ENCODE results near the gene PPM1J. TPM values are rescaled to one million over a fixed set of nuclear protein-coding genes. Genes with fewer than 3 reads are reported as not detected.

Gene PPM1J
- total RNA-seq, 5 donors from 2014 or later (not counting 1 experiment from before 2014, with no cell fraction given), result 0.15 to 0.77 (median 0.38) TPM

DNA sequence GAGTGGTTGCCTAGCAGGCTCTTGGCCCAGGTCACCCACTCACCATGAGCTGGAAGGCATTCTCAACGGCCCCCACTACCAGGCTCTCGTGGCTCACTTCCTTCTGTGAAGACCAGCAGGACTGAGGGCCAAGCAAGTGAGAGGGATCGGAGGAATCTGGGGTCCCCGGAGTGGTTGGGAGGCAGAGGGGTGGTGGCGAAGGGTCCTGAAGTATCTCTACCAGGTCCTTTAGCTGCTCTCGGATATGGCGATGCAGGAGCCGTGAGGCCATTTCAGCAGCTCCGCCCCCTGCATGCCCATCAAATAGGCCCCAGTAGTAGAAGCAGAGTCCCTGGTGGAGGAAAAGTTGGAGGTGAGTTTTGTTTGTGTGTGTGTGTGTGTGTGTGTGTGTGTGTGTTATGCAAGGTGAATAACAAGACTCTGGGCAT, 2.4 kb downstream of the PPM1J start:
- ChIA-PET POLR2A (no interaction called here), CTCF (interaction anchor here in 1 of 2 donors (0.6 kb wide), 2 partner anchors 90 to 143 kb away, joined by 3 to 4 read pairs; no protein-coding TSS in a partner anchor)
- no peak for ATAC-seq (replicated peaks in 1 of 4)
- H3K4me3 Mint-ChIP-seq, result no peak overlapping the region
- H3K9me3 Mint-ChIP-seq, result no peaks in the 10 kb centered on the region
- H3K27ac Mint-ChIP-seq, result no peak overlapping the region
- no peak overlapping the region for H3K4me3 ChIP-seq (ENCODE audit: control insufficient read depth in 1 of 2, extremely low read depth in 1 of 2, low read length in 1 of 2)
- DNase-seq, result no peak
- no peak overlapping the region for H3K27ac ChIP-seq (ENCODE audit: low read length)
- peaks cover 19 to 30% (median 22%) of the 10 kb centered on the region in 3 donors for H3K4me1 Mint-ChIP-seq
- WGBS (ENCODE audit: insufficient coverage), result 89% methylated on average over 8 of the region's 9 CpGs
- no peaks in the 10 kb centered on the region for H3K9me3 ChIP-seq
- peaks cover 0 to 28% of the 10 kb centered on the region in 2 experiments for H3K27me3 ChIP-seq (replicated peaks in 1 of 2; ENCODE audit: control insufficient read depth in 2 of 2, extremely low read depth in 1 of 2, insufficient read depth in 2 of 2, low read length in 1 of 2)
- peaks cover 6 to 23% of the 10 kb centered on the region in 2 experiments for H3K4me1 ChIP-seq (ENCODE audit: control insufficient read depth in 1 of 2, extremely low read depth in 1 of 2, insufficient read depth in 2 of 2, low read length in 2 of 2)
- no peaks in the 10 kb centered on the region for H3K36me3 ChIP-seq (ENCODE audit: control insufficient read depth in 2 of 2, extremely low read depth in 1 of 2, insufficient read depth in 1 of 2, low read length in 1 of 2)
- no peaks in the 10 kb centered on the region for H3K36me3 Mint-ChIP-seq
- H3K27me3 Mint-ChIP-seq, result peaks cover 3 to 5% of the 10 kb centered on the region in 2 donors

DNA sequence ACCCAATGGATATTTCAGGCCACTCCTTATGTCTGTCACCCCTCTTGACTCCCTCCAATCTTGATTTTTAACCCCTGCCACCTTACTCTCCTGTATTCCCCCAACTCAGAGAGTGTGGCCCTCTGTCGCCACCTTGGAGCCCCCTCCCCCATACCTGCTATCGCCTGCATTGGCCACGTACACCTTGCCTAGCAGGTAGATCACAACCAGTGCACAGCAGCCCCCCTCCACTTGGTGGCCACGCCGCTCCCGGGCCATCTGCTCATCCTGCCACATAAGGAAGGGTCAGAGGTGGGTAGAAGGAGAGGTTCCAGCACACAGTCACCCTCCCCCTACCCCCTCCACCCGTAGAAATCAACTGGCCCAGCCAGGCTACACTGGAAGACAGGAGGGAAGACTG, 2.9 kb downstream of the PPM1J start:
- peaks cover 3 to 5% of the 10 kb centered on the region in 2 donors for H3K27me3 Mint-ChIP-seq
- H3K27ac ChIP-seq (ENCODE audit: low read length), result no peak overlapping the region
- DNase-seq (no peak), ATAC-seq (replicated peaks in 1 of 4) (no peak)
- peaks cover 6 to 28% of the 10 kb centered on the region in 2 experiments for H3K4me1 ChIP-seq (ENCODE audit: control insufficient read depth in 1 of 2, extremely low read depth in 1 of 2, insufficient read depth in 2 of 2, low read length in 2 of 2)
- H3K9me3 Mint-ChIP-seq, result no peaks in the 10 kb centered on the region
- CTCF ChIA-PET, result interaction anchor here in 1 of 2 donors (0.6 kb wide), 2 partner anchors 89 to 144 kb away, joined by 3 to 4 read pairs; no protein-coding TSS in a partner anchor
- peaks cover 0 to 31% of the 10 kb centered on the region in 2 experiments for H3K27me3 ChIP-seq (replicated peaks in 1 of 2; ENCODE audit: control insufficient read depth in 2 of 2, extremely low read depth in 1 of 2, insufficient read depth in 2 of 2, low read length in 1 of 2)
- WGBS (ENCODE audit: insufficient coverage), result 100% methylated on average over 1 of the region's 7 CpGs
- H3K4me3 ChIP-seq (ENCODE audit: control insufficient read depth in 1 of 2, extremely low read depth in 1 of 2, low read length in 1 of 2), result no peak overlapping the region
- POLR2A ChIA-PET, result interaction anchor here in 1 of 2 donors (0.6 kb wide), 1 partner anchor 90 kb away, joined by 5 read pairs; no protein-coding TSS in a partner anchor
- H3K36me3 ChIP-seq (ENCODE audit: control insufficient read depth in 2 of 2, extremely low read depth in 1 of 2, insufficient read depth in 1 of 2, low read length in 1 of 2), result no peaks in the 10 kb centered on the region
- H3K4me3 Mint-ChIP-seq, result no peak overlapping the region
- no peaks in the 10 kb centered on the region for H3K36me3 Mint-ChIP-seq
- no peak overlapping the region for H3K27ac Mint-ChIP-seq
- no peaks in the 10 kb centered on the region for H3K9me3 ChIP-seq
- peaks cover 21 to 34% (median 25%) of the 10 kb centered on the region in 3 donors for H3K4me1 Mint-ChIP-seq

DNA sequence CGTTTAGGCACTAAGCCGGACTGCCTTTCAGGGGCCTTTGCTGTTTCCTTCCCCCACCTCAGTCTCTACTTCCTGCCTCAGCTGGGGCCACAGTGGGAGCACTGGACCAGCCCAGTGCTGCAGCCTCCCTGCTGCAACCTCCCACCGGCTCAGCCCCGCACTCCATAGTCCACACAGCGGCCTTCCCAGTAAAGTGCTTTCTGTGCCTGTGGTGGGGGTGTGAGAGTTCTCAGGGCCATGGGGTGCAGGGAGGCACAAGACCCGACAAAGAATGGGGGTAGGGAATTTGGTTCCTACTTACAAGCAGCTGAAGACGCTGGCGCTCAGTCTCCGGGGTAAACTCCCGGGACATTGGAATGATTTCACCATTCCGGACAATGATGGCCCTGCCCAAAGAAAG, 3.5 kb downstream of the PPM1J start:
- Histone ChIP-seq H3K27me3 (replicated peaks in 1 of 2; ENCODE audit: control insufficient read depth in 2 of 2, extremely low read depth in 1 of 2, insufficient read depth in 2 of 2, low read length in 1 of 2) (peaks cover 0 to 32% of the 10 kb centered on the region in 2 experiments), H3K4me1 (ENCODE audit: control insufficient read depth in 1 of 2, extremely low read depth in 1 of 2, insufficient read depth in 2 of 2, low read length in 2 of 2) (peaks cover 6 to 30% of the 10 kb centered on the region in 2 experiments), H3K27ac (ENCODE audit: low read length) (no peak overlapping the region), H3K4me3 (ENCODE audit: control insufficient read depth in 1 of 2, extremely low read depth in 1 of 2, low read length in 1 of 2) (no peak overlapping the region), H3K36me3 (ENCODE audit: control insufficient read depth in 2 of 2, extremely low read depth in 1 of 2, insufficient read depth in 1 of 2, low read length in 1 of 2) (no peaks in the 10 kb centered on the region), H3K9me3 (no peaks in the 10 kb centered on the region)
- POLR2A ChIA-PET, result no interaction called here
- ATAC-seq (replicated peaks in 1 of 4) (no peak), DNase-seq (no peak)
- Mint-ChIP-seq H3K9me3 (no peaks in the 10 kb centered on the region), H3K36me3 (no peaks in the 10 kb centered on the region), H3K4me3 (no peak overlapping the region), H3K27ac (no peak overlapping the region), H3K27me3 (peaks cover 3 to 5% of the 10 kb centered on the region in 2 donors), H3K4me1 (peaks cover 21 to 34% (median 25%) of the 10 kb centered on the region in 3 donors)
- CTCF ChIA-PET, result no interaction called here
- WGBS (ENCODE audit: insufficient coverage), result 92% methylated on average over 9 of the region's 11 CpGs

DNA sequence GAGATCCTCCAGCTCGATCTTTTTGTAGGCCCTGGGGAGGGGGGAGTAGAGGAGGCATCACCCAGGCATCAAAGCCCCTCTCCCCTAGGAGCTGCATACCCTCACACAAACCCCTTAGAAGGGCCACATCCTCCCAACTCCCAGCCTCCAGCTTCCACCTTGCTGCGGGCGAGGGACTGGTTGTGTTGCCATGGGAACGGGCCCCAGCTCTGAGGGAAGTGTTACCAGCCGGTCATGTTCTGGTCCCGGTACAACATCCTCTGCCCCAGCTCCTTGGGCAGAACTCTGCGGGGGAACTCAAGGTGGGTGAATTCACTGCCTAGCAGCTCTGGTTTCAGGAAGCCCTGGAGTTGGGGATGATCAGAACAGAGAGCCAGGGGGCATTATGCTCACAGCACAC, 4.1 kb downstream of the PPM1J start:
- no peaks in the 10 kb centered on the region for H3K36me3 Mint-ChIP-seq
- no peaks in the 10 kb centered on the region for H3K9me3 Mint-ChIP-seq
- peaks cover 20 to 31% (median 25%) of the 10 kb centered on the region in 3 donors for H3K4me1 Mint-ChIP-seq
- peaks cover 4 to 31% of the 10 kb centered on the region in 2 experiments for H3K4me1 ChIP-seq (ENCODE audit: control insufficient read depth in 1 of 2, extremely low read depth in 1 of 2, insufficient read depth in 2 of 2, low read length in 2 of 2)
- peaks cover 3 to 4% of the 10 kb centered on the region in 2 donors for H3K27me3 Mint-ChIP-seq
- H3K27me3 ChIP-seq (replicated peaks in 1 of 2; ENCODE audit: control insufficient read depth in 2 of 2, extremely low read depth in 1 of 2, insufficient read depth in 2 of 2, low read length in 1 of 2), result peaks cover 0 to 32% of the 10 kb centered on the region in 2 experiments
- H3K27ac ChIP-seq (ENCODE audit: low read length), result no peak overlapping the region
- ChIA-PET POLR2A (no interaction called here), CTCF (interaction anchor here in 1 of 2 donors (1.1 kb wide), 1 partner anchor 9 kb away, joined by 4 read pairs; no protein-coding TSS in a partner anchor)
- H3K4me3 ChIP-seq (ENCODE audit: control insufficient read depth in 1 of 2, extremely low read depth in 1 of 2, low read length in 1 of 2), result no peak overlapping the region
- DNase-seq (no peak), ATAC-seq (replicated peaks in 1 of 4) (no peak)
- no peak overlapping the region for H3K4me3 Mint-ChIP-seq
- WGBS (ENCODE audit: insufficient coverage), result 71% methylated on average over 6 of the region's 7 CpGs
- H3K36me3 ChIP-seq (ENCODE audit: control insufficient read depth in 2 of 2, extremely low read depth in 1 of 2, insufficient read depth in 1 of 2, low read length in 1 of 2), result no peaks in the 10 kb centered on the region
- no peak overlapping the region for H3K27ac Mint-ChIP-seq
- no peaks in the 10 kb centered on the region for H3K9me3 ChIP-seq

DNA sequence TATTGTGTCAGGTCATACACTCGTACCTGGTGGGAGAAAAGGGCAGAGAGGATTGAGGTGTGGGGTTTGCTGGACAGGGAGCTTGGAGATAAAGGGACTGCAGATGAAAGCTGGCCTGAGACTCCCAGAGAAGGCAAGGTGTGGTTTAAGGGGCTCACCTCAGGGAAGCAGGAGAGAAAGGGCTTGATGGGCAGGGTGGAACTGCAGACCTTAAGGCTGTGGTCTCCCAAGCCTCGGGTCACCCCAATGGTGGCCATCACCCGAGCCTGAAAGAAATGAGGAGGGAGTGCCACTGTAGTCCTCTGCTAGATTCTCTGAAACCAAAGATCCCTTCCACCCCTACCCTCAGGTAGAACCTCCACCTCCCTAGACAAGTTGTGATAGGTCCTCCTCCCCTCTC, 4.5 kb downstream of the PPM1J start:
- no peaks in the 10 kb centered on the region for H3K9me3 ChIP-seq
- CTCF ChIA-PET, result interaction anchor here in 1 of 2 donors (1.1 kb wide), 1 partner anchor 9 kb away, joined by 4 read pairs; no protein-coding TSS in a partner anchor
- peaks cover 2 to 31% of the 10 kb centered on the region in 2 experiments for H3K4me1 ChIP-seq (ENCODE audit: control insufficient read depth in 1 of 2, extremely low read depth in 1 of 2, insufficient read depth in 2 of 2, low read length in 2 of 2)
- Mint-ChIP-seq H3K27me3 (peaks cover 3 to 4% of the 10 kb centered on the region in 2 donors), H3K27ac (no peak overlapping the region), H3K36me3 (no peaks in the 10 kb centered on the region), H3K4me3 (no peak overlapping the region), H3K4me1 (peaks cover 20 to 31% (median 26%) of the 10 kb centered on the region in 3 donors), H3K9me3 (no peaks in the 10 kb centered on the region)
- DNase-seq, result no peak
- no peaks in the 10 kb centered on the region for H3K36me3 ChIP-seq (ENCODE audit: control insufficient read depth in 2 of 2, extremely low read depth in 1 of 2, insufficient read depth in 1 of 2, low read length in 1 of 2)
- H3K27me3 ChIP-seq (replicated peaks in 1 of 2; ENCODE audit: control insufficient read depth in 2 of 2, extremely low read depth in 1 of 2, insufficient read depth in 2 of 2, low read length in 1 of 2), result peaks cover 0 to 32% of the 10 kb centered on the region in 2 experiments
- no peak overlapping the region for H3K4me3 ChIP-seq (ENCODE audit: control insufficient read depth in 1 of 2, extremely low read depth in 1 of 2, low read length in 1 of 2)
- ATAC-seq (replicated peaks in 1 of 4), result no peak
- POLR2A ChIA-PET, result no interaction called here
- 88% methylated on average over 1 of the region's 3 CpGs for WGBS (ENCODE audit: insufficient coverage)
- H3K27ac ChIP-seq (ENCODE audit: low read length), result no peak overlapping the region

GRCh38 chr1:112710159-112710558, 5.0 kb downstream of the PPM1J start:
- H3K27me3 Mint-ChIP-seq, result peaks cover 3 to 4% of the 10 kb centered on the region in 2 donors
- Histone ChIP-seq H3K36me3 (ENCODE audit: control insufficient read depth in 2 of 2, extremely low read depth in 1 of 2, insufficient read depth in 1 of 2, low read length in 1 of 2) (no peaks in the 10 kb centered on the region), H3K9me3 (no peaks in the 10 kb centered on the region), H3K4me3 (ENCODE audit: control insufficient read depth in 1 of 2, extremely low read depth in 1 of 2, low read length in 1 of 2) (no peak overlapping the region), H3K27ac (ENCODE audit: low read length) (no peak overlapping the region), H3K27me3 (replicated peaks in 1 of 2; ENCODE audit: control insufficient read depth in 2 of 2, extremely low read depth in 1 of 2, insufficient read depth in 2 of 2, low read length in 1 of 2) (peaks cover 0 to 32% of the 10 kb centered on the region in 2 experiments), H3K4me1 (ENCODE audit: control insufficient read depth in 1 of 2, extremely low read depth in 1 of 2, insufficient read depth in 2 of 2, low read length in 2 of 2) (peaks cover 5 to 33% of the 10 kb centered on the region in 2 experiments)
- no peak for ATAC-seq (replicated peaks in 1 of 4)
- H3K9me3 Mint-ChIP-seq, result no peaks in the 10 kb centered on the region
- H3K4me1 Mint-ChIP-seq, result peaks cover 23 to 33% (median 28%) of the 10 kb centered on the region in 3 donors
- no peak for DNase-seq
- H3K36me3 Mint-ChIP-seq, result no peaks in the 10 kb centered on the region
- no peak overlapping the region for H3K4me3 Mint-ChIP-seq
- no peak overlapping the region for H3K27ac Mint-ChIP-seq
- WGBS (ENCODE audit: insufficient coverage), result 82% methylated on average over 6 of the region's 7 CpGs
- ChIA-PET CTCF (interaction anchor here (1.1 to 1.2 kb wide), 2 partner anchors 9 to 10 kb away, joined by 3 to 4 read pairs; a partner anchor contains a TSS), POLR2A (no interaction called here)
